Stimulated activated CD8-positive, alpha-beta memory T cell treated with anti-CD3 and anti-CD28 coated beads, Interleukin-7, amount 100 ng/mL, for 24 hours (primary cell): ENCODE results near the gene CYP27A1.

Source experiments
- DNase-seq: peaks from one replicate; pipeline ENCODE4 v3.0.0-alpha.2; 2020; ENCODE audit warnings: low read depth

CYP27A1 gene

GRCh38 chr2:218859556-218859987 lies 77.6 kb downstream of the CYP27A1 start, which contains the start of gene WNT6:
WNT6 (plus strand) TSS chr2:218859805; CDS start chr2:218860038, 233 bp downstream.
- no peak for DNase-seq

GRCh38 chr2:218859988-218860831 lies 78.3 kb downstream of the CYP27A1 start:
- no peak for DNase-seq

GRCh38 chr2:218860950-218861381 lies 79.0 kb downstream of the CYP27A1 start:
- DNase-seq, result no peak

GRCh38 chr2:218861645-218862318 lies 79.8 kb downstream of the CYP27A1 start:
- DNase-seq, result no peak

GRCh38 chr2:218863021-218863520 lies 81.1 kb downstream of the CYP27A1 start:
- DNase-seq, result no peak
